Measurements from ENCODE around the gene HOXA10.
A peak's percentile ranks its signal among the peaks of the same experiment; 100 is the strongest.

The HOXA10 gene

DNA sequence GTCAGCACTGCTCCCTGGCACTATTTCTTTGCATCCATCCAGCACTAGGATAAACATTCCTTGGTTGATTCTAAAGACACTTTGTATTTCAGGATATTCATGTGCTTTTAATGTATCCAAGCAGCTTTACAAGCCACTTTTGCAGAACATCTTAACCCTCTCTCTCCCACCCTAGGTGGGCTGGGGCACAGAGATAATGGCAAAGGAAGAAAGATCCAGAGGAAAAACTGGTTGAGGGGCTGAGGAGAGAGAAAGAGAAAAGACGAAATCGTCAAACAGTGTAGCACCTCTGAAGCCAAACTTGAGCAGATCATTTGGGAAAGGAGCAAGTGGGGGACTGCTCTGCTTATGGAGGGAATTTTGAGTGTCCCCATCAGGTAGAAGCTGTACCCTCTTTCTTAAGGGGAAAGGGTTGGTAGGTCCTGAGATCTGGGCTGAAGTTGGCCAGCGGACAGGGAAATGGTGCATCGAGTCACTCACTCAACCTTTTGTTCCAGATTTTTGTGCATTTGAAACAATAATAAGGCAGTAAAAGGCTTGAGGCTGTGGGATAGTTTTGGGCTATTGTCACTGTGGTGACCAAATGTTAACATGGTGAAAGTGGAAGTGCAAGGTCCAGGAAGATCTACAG, 30.0 kb upstream of the HOXA10 start:
- DNase-seq (ENCODE audit: low spot score), result no peak

DNA sequence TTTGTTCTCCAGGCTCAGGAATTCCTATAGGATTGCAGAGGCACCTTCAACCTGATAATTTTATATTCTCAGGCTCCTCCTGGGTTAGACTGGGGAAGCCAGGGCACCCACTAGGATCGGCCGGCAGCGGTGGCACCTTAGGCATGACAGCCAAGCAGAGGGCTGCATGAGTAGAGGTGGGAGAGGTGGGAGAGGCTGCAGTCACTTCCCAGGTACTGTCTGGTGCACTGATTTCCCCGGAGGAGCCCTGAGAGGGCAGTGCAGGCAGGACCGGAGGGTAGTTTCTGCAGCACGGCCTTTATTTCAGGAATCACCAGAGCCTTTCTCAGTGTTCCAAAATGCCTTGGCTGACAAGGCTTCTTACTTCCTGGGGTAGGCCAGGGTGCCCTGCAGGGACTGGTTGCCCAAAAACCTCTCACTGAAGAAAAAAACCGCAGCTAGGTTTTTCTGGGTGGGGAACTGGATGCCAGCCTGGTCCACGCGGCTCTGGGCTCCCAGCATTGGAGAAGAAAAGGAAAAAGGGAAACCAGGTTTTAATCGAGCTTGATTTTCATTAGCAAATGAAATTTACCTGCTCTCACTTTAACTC, 29.3 kb upstream of the HOXA10 start:
- no peak for DNase-seq (ENCODE audit: low spot score)

DNA sequence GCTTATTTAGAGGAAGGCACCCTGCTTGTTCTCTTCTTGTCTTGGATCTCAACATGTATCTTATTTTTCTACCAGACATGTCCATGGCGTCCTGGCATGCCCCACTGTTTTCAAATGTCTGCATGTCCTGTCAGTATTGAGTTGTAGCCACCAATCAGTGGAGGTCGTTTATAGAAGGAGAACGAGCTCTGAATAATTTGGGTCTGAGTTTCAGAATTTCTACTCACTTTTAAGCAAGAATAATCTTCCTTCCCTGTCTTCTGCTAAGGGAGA, 28.7 kb upstream of the HOXA10 start:
- DNase-seq (ENCODE audit: low spot score), result no peak

DNA sequence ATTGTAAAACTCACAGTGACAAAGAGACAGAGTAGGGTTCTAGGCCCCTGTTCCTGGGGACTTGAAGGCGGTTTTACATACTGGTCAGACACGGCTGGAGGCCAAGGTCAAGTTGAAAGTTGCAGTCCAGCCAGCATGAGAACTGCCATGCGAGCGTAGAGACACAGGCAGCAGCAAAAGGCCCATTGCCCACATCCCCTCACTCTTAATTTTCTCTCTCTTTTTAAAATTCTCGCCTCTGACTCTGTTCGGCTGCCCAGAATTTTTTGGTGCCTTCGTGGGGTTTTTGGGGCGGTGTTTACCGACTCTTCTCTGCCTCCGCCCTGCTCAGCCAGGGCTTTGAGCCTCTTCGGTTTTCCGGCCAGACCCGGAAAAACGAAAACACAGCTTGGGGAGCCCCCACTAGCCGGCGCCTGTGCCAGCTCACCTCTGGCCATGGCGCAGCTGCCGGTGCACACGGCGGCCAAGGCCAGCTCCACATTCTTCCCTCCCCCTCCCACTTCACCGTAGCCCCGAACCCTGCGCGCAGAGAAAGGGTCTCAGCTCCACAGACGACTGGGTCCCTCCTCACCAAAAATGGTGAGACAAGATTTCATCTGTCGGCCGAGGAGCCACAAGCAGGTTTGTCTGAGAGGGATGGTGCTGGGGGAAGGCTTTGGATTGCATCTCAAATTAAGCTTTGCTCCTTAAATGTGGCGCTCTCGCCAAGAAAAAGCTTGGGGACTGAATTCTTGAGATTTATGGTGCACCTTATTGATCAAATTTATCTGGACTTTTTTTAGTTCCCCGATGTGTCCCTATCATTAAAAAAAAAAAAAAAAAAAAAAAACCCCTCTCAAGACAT, 28.1 kb upstream of the HOXA10 start:
- no peak for DNase-seq (ENCODE audit: low spot score)

DNA sequence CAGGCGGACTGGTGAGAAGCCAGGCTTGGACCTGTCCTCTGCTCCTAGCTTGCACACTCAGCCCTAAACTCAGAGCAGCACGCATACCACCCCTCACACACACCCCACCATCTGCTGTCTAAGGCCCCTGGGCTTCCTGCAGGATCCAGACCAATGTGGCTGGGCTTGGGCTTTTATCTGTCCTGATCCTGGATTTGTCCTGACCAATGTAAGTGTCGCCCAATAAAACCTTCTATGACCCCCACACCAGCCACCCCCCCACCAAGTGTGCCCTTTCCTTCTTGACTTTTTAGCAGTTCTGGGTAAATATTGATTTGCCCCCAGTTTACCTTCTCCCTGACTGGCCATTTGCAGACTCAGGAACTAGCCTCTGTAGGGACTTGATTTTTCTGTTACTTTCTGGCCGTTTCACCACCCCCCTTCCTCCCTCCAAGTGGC, 27.5 kb upstream of the HOXA10 start:
- DNase-seq (ENCODE audit: low spot score), result no peak

DNA sequence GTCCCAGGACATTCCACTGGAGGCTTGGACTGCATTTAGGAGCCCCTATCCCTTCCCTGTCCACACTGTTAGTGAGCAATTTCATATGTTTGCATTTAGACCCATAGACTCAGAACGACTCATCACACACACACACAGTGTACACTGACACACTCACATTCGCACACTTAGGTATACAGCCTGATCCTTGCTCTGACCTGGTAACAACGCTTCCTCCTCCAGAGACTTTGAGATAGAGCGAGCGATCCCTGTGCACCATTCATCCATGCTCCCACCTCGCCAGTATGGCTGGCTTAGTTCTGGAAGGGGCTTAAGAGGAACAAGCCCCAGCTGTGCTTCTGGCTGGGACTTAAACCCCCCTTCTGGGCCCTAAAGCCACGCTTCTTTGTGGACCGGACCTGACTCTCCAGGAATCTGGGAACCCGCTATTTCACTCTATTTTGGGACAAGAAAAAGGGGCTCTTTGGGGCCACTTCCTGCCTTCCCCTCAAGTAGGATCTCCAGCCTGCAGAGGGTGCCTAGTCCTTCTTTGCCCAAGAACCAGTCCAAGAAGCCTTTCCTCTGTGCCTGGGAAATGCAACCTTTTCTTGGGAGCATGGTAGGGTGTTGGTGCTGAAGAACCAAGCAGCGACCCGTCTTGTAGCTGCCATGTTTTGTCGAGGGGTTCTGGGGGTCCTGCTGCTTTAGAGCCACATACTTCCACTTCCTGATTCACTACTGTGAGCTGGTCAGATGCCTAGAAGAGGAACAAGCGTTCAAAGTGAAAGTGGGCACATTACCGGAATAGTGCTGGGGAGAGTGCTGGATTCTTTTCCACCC, 26.9 kb upstream of the HOXA10 start:
- DNase-seq (ENCODE audit: low spot score), result no peak

DNA sequence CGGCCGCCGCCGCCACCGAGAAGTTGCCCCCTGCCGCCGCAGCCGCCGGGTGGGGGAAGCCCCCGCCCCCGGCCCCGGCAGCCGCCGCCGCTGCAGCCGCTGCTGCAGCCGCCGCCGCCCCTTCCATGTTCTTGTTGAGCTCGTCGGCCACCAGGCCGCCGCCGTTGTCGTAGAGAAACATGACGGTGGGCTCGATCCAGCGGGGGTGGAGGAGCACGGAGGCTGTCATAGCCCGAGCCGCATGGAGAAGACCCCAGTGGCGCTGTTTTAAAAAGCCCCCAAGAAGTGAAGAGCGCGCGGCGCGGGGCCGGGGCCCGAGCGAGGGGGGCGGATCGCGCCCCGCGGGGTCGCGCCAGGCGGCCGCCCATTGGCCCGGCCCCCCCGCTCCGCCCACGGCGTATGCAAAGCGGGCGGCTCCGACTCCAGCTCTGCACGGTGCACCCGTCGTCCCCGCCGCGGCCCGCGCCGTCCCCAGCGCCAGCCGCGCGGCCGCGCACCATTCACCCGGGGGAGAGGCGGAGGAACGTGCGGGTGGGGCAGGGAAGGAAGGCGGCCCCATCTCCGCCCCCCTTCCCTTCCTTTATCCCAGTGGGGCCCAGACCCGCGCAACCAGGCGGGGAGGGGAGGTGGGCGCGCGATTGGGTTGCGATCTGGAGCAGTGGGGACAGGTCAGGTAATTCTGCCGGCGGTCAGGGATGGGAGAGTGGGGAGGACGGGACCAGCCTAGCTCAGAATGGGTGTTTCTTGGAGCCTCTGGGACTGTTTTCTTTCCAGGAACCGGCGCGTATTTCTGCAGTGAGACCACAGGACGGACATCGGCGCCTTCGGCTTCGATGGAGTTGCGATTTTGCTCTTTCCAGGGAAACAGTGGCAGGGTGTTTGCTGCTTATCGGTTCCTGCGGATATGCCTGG, 26.0 kb upstream of the HOXA10 start, which contains the start of gene HOXA13:
HOXA13 (minus strand) TSS at position 243 of the 912 bp plus-strand sequence; CDS start at position 229, 14 bp downstream.
- DNase-seq (ENCODE audit: low spot score), result no peak

DNA sequence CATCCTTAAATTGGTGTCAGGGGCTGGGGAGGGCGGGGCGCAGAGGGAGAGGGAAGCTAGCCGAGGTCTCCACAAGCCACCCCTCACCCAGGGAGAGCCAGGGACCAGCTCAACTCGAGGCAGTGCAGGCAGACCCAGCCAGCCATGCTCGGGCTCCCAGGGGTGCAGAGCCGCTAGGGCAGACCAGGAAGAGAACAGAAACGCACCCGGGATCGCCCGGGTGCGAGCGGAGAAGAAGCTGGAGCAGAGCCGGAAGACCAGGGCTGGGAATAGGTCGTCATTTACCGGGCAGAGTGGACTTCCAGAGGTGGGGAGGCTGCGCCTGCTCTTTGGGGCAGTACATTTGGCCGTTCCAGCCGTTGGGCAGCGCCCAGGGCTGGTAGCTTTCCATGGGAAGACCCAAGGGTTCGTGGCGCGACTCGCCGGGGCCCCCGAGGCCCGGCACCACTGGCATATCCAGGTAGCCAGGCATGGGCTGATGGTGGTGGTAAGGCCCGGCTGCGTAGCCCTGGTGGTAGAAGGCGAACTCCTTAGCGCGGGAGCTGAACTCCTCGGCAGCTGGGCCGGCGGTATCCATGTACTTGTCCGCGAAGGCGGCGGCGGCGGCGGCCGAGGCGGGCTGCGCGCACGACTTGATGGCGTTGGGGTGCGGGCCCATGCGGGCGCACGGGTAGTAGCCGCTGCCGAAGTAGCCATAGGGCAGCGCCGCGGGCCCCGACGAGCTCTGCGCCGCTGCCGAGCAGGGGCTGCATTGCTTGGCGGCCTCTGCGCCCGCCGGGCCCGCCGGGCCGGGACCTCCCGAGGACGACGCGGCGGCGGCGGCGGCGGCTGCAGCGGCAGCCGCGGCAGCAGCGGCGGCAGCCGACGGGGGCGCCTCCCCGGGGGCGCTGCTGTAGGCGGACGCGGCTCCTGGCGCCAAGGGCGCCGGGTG, 25.0 kb upstream of the HOXA10 start:
- DNase-seq (ENCODE audit: low spot score), result no peak

DNA sequence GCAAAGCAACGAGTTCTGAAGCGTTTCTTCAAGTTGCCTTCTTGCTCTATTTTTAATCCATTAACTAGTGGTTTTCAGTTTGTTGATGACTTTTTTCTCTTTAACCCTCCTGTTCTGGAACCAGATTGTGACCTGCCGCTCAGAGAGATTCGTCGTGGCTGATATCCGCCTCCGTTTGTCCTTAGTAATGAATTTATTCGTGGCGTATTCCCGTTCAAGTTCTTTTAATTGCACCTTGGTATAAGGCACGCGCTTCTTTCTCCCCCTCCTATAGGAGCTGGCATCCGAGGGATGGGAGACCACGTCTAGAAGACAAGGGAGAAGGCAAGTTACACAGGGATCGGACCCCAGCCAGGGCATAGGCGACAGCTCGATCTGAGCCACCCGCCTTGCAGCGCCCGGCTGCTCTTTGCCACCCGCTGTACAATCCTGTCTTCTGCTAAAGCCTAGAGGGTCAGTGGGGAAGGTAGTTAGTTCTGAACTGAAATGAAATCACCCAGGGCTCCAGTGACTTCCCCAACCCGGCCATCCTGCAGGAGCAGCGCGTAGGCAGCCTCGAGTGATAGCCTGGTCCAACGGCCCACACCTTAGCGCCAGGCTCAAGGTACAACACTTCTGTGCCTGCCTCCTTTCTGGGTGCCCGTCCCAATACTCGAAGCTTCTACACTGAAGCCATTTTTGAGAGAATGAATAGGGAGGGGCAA, 24.2 kb upstream of the HOXA10 start:
- DNase-seq (ENCODE audit: low spot score), result no peak

DNA sequence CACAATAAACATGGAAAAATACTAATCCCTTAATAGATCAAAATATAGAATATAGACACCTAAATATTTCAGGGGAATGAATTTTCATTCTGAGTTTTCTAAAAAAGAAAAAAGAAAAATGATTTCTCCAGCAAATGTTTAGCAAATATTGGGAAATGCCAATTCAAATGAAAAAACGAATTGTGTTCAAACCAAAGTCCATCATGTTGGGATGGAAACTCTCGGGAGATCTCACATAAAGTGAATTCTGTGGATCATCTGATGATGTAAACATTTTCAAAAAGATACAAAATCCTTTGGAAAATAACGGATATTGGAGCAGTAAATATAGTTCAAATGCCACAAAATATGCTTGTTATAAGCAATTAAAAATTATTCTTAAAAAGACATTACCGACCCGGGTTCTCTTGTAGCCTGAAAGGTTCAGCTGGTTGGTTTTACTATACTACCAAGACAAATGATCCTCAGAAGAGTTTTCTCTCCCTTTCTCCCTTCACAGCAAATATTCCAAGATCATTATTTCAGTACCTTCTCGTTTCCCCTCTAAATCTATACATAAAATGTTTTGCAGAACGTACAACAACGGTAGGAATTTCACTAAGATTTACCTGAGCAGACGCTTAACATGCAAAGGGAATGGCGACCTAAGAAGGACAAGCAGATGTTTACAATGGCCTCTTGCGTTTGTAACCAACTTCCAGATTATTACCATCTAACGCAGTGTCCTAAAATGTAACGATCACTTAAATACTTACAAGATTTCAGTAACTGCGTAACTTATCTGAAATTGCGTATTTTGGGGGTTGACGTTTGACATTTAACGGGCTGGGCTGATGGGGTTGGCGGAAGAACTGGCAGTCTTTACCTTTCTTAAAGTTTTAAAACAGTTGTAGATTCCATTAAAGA, 23.3 kb upstream of the HOXA10 start:
- DNase-seq (ENCODE audit: low spot score), result no peak

DNA sequence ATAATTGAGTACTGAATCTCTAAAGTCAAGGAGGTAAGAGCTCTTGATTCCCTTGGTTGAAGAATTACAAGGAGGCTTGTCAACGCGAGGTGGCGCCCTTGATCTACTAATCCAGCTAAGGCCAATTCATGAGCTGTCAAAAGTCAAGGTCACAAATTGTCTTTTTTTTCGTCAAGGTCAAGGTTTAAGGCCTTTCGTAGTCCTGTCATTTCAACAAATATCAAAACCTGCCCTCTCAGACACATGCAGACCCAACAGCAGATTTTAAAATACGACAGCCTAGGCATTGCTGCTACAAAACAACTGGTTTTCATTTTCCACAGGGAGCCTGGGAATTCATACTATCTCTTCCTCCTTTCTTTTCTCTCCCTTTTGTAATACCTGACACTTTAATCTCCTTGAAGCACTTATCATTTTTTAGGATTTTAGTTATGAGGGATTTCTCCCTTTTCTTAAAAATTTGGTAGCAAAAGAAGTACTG, 22.2 kb upstream of the HOXA10 start:
- peak; percentile 70 for DNase-seq (ENCODE audit: low spot score)

DNA sequence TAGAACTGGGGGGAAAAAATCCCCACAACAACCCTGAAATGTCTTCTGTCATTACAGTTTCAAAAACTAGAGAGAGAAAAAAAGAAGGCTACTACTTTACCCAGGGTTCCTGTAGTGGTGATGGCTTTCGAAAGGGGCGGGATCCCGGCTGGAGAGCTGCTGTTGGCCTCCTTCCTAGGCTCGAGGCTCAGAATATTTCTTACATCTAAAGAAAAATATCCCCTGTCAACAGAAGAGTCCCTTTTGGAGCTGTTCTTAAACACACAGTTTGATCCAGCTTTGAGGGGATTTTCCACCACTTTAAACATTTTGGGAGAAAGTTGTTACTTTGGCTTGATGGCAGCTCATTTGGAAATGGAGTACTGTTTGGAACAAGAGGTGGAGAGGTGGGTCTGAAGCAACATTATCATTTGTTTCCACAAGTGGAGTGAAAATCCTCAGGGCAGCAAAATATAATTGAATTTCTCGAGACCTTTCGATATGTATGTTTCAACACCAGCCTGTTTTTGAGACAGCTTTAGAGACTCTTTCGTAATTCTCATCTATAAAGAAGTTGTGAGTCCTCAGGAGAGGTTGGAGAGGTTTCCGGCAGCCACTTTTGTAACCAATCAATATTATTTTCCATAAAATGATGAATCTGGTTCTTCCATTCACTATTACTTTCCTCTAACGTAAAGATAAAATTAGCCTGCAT, 20.7 kb upstream of the HOXA10 start:
- DNase-seq (ENCODE audit: low spot score), result no peak

DNA sequence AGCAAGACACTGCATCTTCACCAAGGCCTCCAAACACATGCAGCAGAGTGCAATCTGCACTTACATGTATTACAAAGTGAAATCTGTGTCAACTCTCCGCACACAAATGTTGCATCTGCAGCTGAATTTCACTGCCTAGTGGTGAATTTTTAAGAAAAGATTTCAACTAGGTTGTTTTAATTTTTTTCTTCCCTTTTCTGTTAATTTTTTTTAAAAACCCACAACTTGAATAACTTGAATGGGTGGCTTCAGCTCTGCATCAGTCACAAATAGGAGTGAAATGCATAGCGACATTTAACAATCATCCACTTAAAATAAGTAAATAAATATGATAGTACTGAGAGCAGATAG, 19.9 kb upstream of the HOXA10 start:
- no peak for DNase-seq (ENCODE audit: low spot score)

DNA sequence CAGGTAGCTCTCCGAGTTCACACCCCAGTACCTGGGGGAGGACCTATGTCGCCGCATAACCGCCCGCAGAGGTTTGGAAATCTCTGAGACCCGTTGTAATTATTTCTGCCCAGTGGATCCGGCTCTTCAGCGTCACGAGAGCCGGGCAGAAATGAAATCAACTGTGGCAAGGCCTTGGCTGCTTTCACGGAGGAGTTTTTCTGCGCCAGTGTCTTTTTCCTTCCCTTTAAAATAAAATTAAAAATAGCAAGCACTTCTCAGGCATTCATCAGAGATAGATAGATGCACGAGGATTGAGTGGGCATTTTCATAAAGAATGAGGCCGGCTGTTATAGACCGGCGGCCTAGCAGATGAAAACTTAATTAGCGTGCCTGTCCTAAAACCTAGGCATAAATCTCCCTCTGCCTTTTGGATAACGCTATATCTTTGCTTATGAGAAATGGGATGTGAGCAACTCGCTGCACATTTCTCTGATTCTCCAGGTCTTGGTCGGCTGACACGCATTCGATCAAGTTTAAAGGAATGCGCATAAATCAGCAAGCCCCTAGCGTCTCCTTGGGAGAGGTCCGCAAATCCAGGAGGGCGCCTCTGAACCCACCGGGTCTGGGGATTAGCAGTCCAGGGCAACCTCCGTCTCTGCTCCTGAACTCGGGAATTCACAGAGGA, 19.3 kb upstream of the HOXA10 start:
- no peak for DNase-seq (ENCODE audit: low spot score)

DNA sequence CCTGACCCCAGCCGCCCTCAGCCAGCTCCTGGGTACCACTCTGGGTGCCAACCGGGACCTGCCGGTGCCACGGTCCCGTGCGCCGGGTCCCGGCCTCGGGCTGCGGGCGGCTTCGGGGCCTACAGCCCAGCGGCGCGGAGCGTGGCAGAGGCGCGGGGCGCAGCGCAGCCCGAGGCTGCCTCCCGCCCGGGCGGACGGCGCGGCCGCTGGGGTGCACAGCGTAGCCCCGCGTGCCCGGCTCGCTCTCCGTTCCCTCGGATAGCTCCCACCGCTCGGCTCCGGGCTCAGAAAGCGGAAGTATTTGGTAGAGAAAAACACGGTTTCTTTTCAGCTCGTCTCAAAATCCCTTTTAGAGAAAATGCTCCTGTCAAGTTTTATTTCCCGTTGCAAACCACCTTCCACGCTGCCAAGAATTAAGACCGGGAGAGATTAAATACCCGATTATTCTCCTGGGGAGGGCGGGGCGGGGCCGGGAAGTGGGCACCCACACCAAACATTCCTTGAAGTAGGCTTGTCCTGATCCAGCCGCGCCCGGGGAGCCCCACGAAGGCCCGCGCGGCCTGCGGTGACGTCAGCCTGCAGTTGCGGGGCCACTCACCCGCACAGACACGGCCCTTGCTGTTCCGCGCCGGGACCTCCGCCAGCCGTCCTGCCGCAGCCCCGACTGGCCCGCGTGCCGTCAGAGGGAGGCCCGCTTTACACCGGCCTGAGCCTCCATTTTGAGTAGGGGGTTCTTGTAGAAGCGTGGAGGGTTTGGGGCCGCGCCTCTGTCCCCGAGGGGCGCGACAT, 18.6 kb upstream of the HOXA10 start:
- no peak for DNase-seq (ENCODE audit: low spot score)

DNA sequence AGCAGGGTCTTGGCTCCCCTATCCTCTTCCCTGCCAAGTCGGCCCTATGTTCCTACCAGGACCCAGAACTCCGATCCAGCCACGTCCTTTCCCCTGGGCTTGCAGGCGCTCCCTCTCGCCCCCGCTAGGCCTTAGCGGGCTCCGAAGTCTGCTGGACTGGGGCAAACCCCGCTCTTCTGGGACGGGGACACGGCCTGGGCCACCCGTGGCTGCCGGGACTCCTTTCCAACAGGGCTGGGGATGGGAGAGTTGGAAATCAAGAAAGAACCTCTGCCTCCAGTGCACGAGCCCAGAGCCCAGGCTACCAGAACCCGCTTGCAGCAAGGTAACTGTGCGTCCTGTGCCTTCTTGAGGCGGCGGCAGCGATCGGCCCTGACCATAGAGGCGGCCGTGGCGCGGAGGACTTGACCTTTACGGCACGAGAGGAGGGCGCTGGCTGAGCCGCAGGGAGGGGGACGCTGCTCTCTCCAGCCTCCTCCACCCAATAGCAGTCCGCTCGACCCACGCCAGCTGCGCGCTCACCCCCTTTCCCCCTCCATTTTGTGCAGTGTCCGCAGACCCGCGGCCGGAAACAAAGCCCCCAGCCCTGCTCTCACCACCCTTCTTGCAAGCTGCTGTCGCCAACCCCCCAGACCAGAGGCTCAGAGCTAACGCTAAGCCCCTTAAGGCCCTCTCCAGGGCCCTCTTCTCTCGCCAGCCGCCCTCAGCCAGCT, 17.9 kb upstream of the HOXA10 start:
- DNase-seq (ENCODE audit: low spot score), result no peak
